GM20000 (cell line): ENCODE measurements around the gene GRK6.

Experiments
- DNase-seq: peaks from one replicate; pipeline ENCODE4 v3.0.0; 2012; ENCODE audit warnings: low spot score
- CTCF ChIP-seq: IDR thresholded peaks from 2 replicates; pipeline ENCODE4 v1.5.1; 2012; ENCODE audit warnings: mild to moderate bottlenecking, control low read depth; ENCODE audit errors: extremely low read depth, missing control alignments

Gene GRK6

DNA sequence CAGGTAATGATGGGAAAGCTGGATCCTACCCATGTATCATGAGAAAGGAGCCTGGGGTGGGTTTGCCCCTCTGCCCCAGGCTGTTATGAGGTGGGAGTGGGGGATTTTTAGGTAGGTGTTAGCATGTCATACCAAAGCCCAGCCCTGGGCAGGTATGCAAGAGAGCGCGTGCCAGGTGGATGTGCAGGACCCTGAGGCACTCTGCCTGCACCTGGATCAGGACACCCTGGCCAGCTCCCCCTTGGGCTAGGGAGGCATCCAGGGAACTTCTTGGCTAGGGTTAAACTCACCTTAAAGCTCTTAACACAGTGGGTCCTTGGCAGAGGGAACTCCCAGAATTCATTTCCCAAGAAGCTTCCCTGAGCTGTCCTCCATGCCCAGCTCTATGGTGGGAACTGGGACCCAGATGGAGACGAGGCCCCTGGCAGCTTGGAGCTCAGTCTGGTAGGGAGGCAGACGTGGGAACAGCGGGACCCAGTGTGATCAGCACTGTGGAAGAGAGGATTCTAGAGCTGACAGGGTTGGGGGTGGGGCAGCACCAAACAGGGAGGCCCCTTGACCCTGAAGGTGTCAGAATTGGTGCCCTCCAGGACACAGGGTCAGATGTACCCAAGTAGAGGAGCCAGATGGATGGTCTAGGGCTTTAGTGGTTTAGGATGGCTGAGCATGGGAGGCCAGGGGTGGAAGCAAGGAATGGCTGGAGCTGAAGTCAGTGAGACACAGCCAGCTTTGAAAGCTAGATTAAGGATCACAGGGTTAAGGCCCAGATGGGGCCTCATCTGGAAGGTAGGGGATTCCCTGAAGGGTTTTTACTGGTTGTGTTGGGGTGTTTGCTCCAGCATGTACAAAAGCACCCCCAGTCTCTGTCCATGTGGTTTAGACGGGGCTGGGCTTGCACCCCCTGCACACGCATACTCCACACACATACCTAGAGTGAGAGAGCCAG is 17.9 kb downstream of the GRK6 start:
- peak; percentile 65 for DNase-seq
- no peak for TF ChIP-seq CTCF

- no peak for TF ChIP-seq CTCF
- peak; percentile 61 for DNase-seq
Measured at GRCh38 chr5:177445052-177445916, 18.8 kb downstream of the GRK6 start.

GRCh38 chr5:177445917-177446199 is 19.4 kb downstream of the GRK6 start:
- DNase-seq, result no peak
- TF ChIP-seq CTCF, result no peak

- peak; percentile 93 for DNase-seq
- TF ChIP-seq CTCF, result no peak
Measured at GRCh38 chr5:177446200-177447065, 20.0 kb downstream of the GRK6 start, which contains the start of gene PRR7. PRR7 (plus strand) TSS chr5:177446814; CDS start chr5:177455068, 8,254 bp downstream.

DNA sequence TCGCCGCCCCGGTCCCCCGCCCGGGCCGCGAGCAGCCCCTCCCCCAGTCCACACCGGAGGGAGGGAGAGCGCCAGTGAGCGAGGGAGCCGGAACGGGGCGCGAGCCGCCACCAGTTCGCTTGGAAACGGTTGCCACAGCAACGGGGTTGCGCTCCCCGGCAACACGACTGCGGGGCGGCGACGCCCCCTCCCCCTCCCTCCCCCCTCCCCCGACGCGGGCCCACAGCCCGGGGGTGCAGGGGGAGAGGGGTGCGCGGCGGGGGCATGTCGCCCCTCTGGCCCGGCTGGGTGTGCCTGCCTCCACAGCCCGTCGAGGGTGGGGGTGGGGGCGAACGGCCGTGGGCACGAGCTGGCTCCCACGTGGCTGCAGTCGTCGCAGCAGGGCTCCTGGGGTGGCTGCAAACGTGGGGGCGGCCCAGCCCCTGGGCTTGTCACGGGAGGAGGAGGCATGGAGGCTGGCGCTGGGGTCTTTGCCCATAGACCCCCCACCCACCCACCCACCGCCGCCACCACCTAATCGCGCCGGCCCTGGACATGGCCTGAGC is 20.7 kb downstream of the GRK6 start:
- DNase-seq, result peak; percentile 89
- no peak for TF ChIP-seq CTCF

DNA sequence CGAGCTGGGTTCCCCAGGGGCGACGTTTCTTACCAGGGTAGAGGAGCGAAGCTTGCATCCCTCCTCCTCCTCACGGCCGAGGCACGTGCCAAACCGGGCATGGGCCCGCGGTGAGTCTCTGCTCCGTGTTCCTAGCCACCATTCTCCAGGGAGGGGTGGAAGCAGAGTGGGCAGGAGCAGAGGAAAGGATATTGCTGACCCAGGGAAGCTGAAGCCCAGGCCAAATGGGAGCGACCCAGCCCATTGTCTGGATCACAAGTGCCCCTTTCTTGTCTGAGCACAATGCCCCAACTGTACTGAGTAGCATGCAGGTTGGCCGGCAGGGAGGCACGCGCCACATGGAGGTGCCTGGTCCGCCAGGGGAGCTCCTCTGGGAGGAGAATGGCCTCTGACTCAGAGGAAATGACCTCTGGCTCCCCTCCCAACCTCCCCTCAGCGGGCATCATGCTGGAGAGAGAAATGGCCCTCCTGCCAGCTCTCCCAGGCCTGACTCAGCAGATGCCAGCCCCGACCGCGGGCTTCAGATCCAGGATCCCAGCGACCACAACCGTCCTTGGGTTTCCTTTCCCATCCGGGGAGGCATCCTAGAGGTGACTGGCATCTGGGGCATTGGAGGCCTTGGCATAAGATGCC is 21.3 kb downstream of the GRK6 start:
- DNase-seq, result no peak
- TF ChIP-seq CTCF, result no peak
